GM03348 (cell line): Measurements from ENCODE around the gene MICA.

ENCODE experiments used
- DNase-seq: peaks from one replicate; pipeline ENCODE4 v3.0.0; 2012; ENCODE audit warnings: low spot score

MICA gene

DNA sequence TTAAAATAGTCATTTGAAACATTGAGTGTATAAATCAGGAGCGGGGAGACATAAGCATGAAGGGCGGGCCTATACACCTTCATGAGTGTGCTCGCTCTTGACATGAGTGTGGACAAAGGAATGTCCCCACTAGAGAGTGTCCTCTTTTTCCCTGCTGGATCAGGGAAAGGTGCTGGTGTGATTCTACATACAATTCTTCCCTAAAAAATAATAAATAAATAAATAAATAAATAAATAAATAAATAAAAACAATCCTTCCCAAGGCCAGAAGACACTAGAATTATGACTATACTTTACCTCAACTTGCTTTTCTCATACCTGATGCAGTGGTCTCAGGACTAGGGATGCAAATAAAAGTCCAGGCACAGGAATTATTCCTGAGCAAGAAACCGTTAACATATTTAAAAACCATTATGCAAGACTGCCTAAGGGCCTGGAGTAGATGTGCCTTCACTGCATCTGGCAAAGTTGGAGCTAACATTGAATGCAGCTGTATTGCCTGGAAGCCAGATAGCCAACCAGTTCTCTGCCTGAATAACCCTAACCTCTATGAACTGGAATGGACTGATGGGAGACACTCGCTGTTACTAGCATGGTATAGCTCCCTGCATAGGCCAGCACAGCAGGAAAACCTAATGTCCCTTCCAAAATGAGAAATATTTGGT is 57.1 kb downstream of the MICA start:
- no peak for DNase-seq

DNA sequence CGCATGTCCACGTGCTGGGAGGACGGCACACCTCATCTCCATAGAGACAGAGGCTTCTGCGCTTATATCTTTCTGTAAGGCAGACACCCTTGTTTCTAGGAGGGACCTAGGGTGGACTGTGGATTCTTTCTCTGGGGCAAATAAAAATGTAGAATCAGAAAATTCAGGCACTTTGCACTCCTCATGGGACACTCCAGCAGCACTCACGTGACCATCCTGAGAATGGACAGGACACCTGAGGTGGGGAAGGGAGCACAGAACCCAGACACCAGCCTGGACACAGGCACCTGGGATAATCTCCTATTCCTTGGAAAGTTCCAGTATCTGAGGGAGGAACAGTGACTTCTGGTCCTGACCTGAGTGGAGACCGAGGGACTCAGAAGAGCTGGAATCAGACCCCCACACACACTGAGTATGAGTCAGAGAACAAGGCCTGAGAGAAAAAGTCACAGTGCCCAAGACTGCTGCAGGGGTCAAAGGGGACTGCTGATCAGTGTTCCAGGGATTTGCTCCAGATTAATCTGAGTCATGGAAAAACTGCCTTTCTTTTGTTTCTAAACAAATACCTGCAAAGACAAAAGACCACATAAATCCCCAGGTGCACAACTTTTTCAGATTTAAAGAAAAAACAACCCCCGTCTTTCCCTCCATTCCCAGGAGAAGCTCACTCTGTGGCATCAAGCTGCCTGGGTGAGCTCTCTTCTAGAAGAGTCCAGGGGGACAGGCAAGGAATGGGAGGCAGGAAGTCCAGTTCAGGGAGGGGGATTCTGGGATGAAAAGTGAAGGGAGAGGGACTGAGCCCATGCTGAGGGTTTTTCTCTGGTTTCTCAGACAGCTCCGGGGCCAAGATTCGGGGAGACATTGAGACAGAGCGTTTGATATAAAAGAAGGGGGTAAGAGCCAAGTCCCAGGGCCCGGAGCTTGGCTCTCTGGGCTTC is 58.9 kb downstream of the MICA start:
- DNase-seq = no peak

DNA sequence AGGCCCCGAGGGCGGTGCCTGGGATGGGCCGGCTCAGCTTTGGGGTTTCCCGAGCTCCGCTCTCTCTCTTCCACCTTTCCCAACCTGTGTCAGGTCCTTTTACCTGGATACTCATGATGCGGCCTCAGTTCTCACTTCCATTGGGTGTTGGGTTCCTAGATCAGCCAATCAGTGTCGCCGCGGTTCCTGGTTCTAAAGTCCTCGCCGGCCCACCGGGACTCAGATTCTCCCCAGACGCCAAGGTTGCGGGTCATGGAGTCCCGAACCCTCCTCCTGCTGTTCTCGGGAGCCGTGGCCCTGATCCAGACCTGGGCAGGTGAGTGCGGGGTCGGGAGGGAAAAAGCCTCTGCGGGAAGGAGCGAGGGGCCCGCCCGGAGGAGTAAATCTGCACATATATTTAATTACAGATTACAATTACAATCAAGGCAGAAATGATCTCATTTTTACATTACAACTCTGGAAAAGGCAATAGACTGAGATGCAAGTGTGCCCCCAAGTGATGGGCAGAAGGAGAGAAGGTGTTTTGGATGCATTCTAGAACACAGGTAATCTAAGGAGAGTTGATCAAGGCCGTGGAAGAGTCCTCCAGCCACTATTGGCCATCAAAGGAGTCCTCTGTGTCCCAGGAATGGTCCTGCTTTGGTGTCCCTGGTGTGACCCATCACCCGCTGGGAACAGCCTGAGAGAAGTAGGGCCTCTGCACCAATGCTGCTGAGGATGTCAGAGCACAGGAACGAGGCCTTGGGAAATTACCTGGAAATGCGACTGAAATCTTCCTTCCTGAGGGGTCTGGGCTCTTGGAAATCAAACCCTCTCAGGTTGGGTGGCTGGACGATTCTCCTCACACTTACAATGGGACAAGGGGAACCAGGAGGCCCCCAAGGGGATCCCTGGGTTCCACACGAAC is 59.8 kb downstream of the MICA start:
- DNase-seq = peak; percentile 84

DNA sequence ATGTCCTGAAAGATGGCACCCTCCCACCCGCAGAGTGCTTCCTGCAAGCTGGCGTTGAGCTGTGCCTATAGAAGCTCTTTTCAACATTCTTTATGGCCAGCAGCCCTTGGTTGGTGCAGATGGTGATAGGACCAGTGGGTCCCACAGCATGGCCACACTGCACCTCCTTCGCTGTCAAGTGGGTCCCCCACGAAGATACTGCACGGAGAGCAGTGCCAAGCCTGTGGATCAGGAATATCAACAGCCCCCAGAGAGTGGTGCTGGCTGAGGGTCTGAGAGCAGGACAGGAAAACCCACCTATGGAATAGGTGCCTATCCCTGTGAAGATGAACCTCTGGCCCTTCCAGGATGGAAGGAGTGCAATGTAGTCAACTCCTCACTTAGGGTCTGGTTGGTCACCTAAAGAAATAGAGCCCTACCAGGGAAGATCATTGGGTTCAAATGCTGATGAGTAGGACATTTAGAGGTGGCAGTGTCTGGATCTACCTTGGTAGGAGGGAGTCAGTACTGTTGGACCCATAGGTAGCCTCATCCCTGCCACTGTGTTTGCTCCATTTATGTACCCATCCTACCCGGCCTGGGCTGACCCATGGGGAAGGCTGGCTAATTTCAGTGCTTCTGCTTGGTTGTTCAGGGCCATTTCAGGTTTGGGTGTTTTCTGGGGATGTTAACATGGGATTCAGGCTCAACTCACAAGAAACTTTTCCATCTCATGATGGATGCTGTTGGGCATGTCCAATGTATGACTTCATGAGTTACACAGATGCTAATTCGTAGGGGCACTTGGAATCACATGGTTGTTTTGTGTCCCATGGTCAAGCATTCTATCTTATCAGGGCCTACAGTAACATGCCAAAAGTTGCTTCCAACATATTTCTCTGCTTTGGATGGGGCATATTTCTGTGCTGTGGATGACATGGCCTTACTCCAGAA is 61.1 kb downstream of the MICA start:
- DNase-seq = no peak
